Activated CD4-positive, alpha-beta T cell treated with anti-CD3 and anti-CD28 coated beads, Interleukin-2, amount 50 U/mL, for 1 hour (primary cell): ENCODE measurements around the gene CHPT1.
"Not testable (repeated sequence)": the region's sequence is repeated elsewhere in the genome, so short reads cannot be mapped to it uniquely, and the experiment has no call there.

Experiments
- DNase-seq: peaks from one replicate; pipeline ENCODE4 v3.0.0-alpha.2; 2020

Gene CHPT1

GRCh38 chr12:101729842-101730241 lies 32.4 kb downstream of the CHPT1 start:
- DNase-seq: no peak

- DNase-seq: no peak
These were observed 34.9 kb downstream of the CHPT1 start for GRCh38 chr12:101732318-101732717.

GRCh38 chr12:101733166-101733565 lies 35.7 kb downstream of the CHPT1 start:
- DNase-seq: no peak

- not testable (repeated sequence) for DNase-seq
These were observed 37.0 kb downstream of the CHPT1 start for GRCh38 chr12:101734482-101734881.

- DNase-seq: no peak
These were observed 40.0 kb downstream of the CHPT1 start for GRCh38 chr12:101737476-101737875.

GRCh38 chr12:101738920-101739665 lies 41.7 kb downstream of the CHPT1 start, which contains the start of gene SYCP3:
Gene SYCP3, minus strand, starts transcription at chr12:101739462. Its CDS starts 1,527 bp downstream, at chr12:101737935.
- DNase-seq: no peak

- no peak for DNase-seq
These were observed 43.1 kb downstream of the CHPT1 start for GRCh38 chr12:101740566-101740965.

GRCh38 chr12:101740980-101741379 lies 43.5 kb downstream of the CHPT1 start:
- no peak for DNase-seq

- DNase-seq: no peak
These were observed 45.8 kb downstream of the CHPT1 start for GRCh38 chr12:101743242-101743641.

GRCh38 chr12:101743724-101744472 lies 46.5 kb downstream of the CHPT1 start:
- no peak for DNase-seq

- no peak for DNase-seq
These were observed 48.0 kb downstream of the CHPT1 start for GRCh38 chr12:101745481-101745880.

GRCh38 chr12:101746196-101746595 lies 48.8 kb downstream of the CHPT1 start:
- no peak for DNase-seq

GRCh38 chr12:101746661-101747060 lies 49.2 kb downstream of the CHPT1 start:
- DNase-seq: no peak

GRCh38 chr12:101747697-101748096 lies 50.3 kb downstream of the CHPT1 start:
- no peak for DNase-seq

GRCh38 chr12:101748907-101749306 lies 51.5 kb downstream of the CHPT1 start:
- no peak for DNase-seq

GRCh38 chr12:101749657-101750056 lies 52.2 kb downstream of the CHPT1 start:
- no peak for DNase-seq

- DNase-seq: no peak
These were observed 52.7 kb downstream of the CHPT1 start for GRCh38 chr12:101750152-101750551.

GRCh38 chr12:101759396-101760047 lies 62.1 kb downstream of the CHPT1 start:
- no peak for DNase-seq

GRCh38 chr12:101761350-101761749 lies 63.9 kb downstream of the CHPT1 start:
- DNase-seq: no peak

- no peak for DNase-seq
These were observed 64.3 kb downstream of the CHPT1 start for GRCh38 chr12:101761781-101762180.

- DNase-seq: no peak
These were observed 65.9 kb downstream of the CHPT1 start for GRCh38 chr12:101763246-101763931.

GRCh38 chr12:101764051-101764792 lies 66.8 kb downstream of the CHPT1 start:
- DNase-seq: no peak
